WTC11 (cell line): ENCODE data around the gene INPP4B. TPM values are rescaled to one million over a fixed set of nuclear protein-coding genes. Genes with fewer than 3 reads are reported as not detected.

ENCODE experiments used
- ATAC-seq: fragments of 200-7000 bp; cut with Tn5 transposase; 2 replicates; pipeline ENCODE4 v1.10.0; 2021; ENCODE audit warnings: mild to moderate bottlenecking, moderate library complexity
- CTCF ChIA-PET: fragments of 300-600 bp; sonication (Branson Sonifier 250); formaldehyde crosslinking; loops from one replicate; lab custom pipeline; 2021; ENCODE audit warnings: antibody characterized with exemption; lab: Charles Lee
- POLR2A ChIA-PET: fragments of 350-600 bp; sonication (Branson Sonifier 250); formaldehyde crosslinking; loops from one replicate; lab custom pipeline; 2021; ENCODE audit warnings: antibody characterized with exemption; lab: Charles Lee
- DNase-seq: peaks from one replicate; pipeline ENCODE4 v3.0.0; 2021; ENCODE audit warnings: low spot score
- H3K27ac Mint-ChIP-seq: 2 replicates; pipeline ENCODE4 v1.8.0; 2021; ENCODE audit warnings: mixed read lengths
- H3K27me3 Mint-ChIP-seq: 2 replicates; pipeline ENCODE4 v1.8.0; 2021; ENCODE audit warnings: low read depth, mild to moderate bottlenecking, moderate library complexity, mixed read lengths
- H3K36me3 Mint-ChIP-seq: 2 replicates; pipeline ENCODE4 v1.8.0; 2021; ENCODE audit warnings: mixed read lengths
- H3K4me1 Mint-ChIP-seq: 2 replicates; pipeline ENCODE4 v1.8.0; 2022; ENCODE audit warnings: mixed read lengths
- H3K4me3 Mint-ChIP-seq: 2 replicates; pipeline ENCODE4 v1.8.0; 2021; ENCODE audit warnings: mild to moderate bottlenecking, moderate library complexity, mixed read lengths
- H3K9me3 Mint-ChIP-seq: 2 replicates; pipeline ENCODE4 v1.8.0; 2021; ENCODE audit warnings: mixed read lengths
- IRF2 ChIP-seq: sonication (generic); formaldehyde crosslinking; IDR thresholded peaks from 2 replicates; pipeline ENCODE4 v1.8.0; 2022; ENCODE audit warnings: low read depth, missing genetic modification reagents, borderline replicate concordance
- NR1H2 ChIP-seq: sonication (generic); formaldehyde crosslinking; IDR thresholded peaks from 2 replicates; pipeline ENCODE4 v1.9.0; 2021; ENCODE audit warnings: mild to moderate bottlenecking, moderate library complexity, missing genetic modification reagents
- PRRX2 ChIP-seq: fragments of 250-450 bp; sonication (Bioruptor Pico); IDR thresholded peaks from 2 replicates; pipeline ENCODE4 v1.8.0; 2021; ENCODE audit warnings: mild to moderate bottlenecking
- TCF7 ChIP-seq: sonication (generic); formaldehyde crosslinking; IDR thresholded peaks from 2 replicates; pipeline ENCODE4 v1.8.0; 2022; ENCODE audit warnings: mild to moderate bottlenecking, low read depth, missing genetic modification reagents, moderate library complexity
- TEAD1 ChIP-seq: sonication (generic); formaldehyde crosslinking; IDR thresholded peaks from 2 replicates; pipeline ENCODE4 v1.8.0; 2022; ENCODE audit warnings: mild to moderate bottlenecking, missing genetic modification reagents
- ZNF263 ChIP-seq: sonication (generic); formaldehyde crosslinking; IDR thresholded peaks from 2 replicates; pipeline ENCODE4 v1.8.1; 2022; ENCODE audit warnings: low read depth, mild to moderate bottlenecking, moderate library complexity, missing genetic modification reagents
- ZNF423 ChIP-seq: fragments of 250-450 bp; sonication (Bioruptor Pico); IDR thresholded peaks from 2 replicates; pipeline ENCODE4 v2.1.2; 2022; ENCODE audit warnings: mild to moderate bottlenecking, moderate library complexity
- total RNA-seq: library from RNA; stranded (reverse); gene quantifications from 3 replicates; pipeline ENCODE4 v1.2.3, GENCODE V29; 2021
- TF ChIP-seq, protein P1 (sequence below): sonication (generic); formaldehyde crosslinking; IDR thresholded peaks from 2 replicates; pipeline ENCODE4 v1.8.1; 2023; ENCODE audit warnings: mild to moderate bottlenecking, missing genetic modification reagents
- TF ChIP-seq, protein P2 (sequence below): sonication (generic); formaldehyde crosslinking; IDR thresholded peaks from 2 replicates; pipeline ENCODE4 v1.8.1; 2022; ENCODE audit warnings: mild to moderate bottlenecking, moderate library complexity, missing genetic modification reagents
- TF ChIP-seq, protein P3 (sequence below): sonication (generic); formaldehyde crosslinking; IDR thresholded peaks from 2 replicates; pipeline ENCODE4 v1.8.0; 2023; ENCODE audit warnings: mild to moderate bottlenecking, missing genetic modification reagents
- TF ChIP-seq, protein P4 (sequence below): sonication (generic); formaldehyde crosslinking; IDR thresholded peaks from 2 replicates; pipeline ENCODE4 v1.8.1; 2023; ENCODE audit warnings: mild to moderate bottlenecking, missing genetic modification reagents
- TF ChIP-seq, protein P5 (sequence below): fragments of 250-450 bp; sonication (Bioruptor Pico); IDR thresholded peaks from 2 replicates; pipeline ENCODE4 v1.9.0; 2021; ENCODE audit warnings: moderate library complexity, mild to moderate bottlenecking, inconsistent platforms, borderline replicate concordance
- TF ChIP-seq, protein P6 (sequence below): fragments of 200-600 bp; IDR thresholded peaks from 2 replicates; pipeline ENCODE4 v1.8.0; 2022; ENCODE audit warnings: antibody characterized with exemption
- TF ChIP-seq, protein P7 (sequence below): sonication (generic); formaldehyde crosslinking; IDR thresholded peaks from 2 replicates; pipeline ENCODE4 v1.8.0; 2022; ENCODE audit warnings: mild to moderate bottlenecking, missing genetic modification reagents
- TF ChIP-seq, protein P8 (sequence below): sonication (generic); formaldehyde crosslinking; IDR thresholded peaks from 2 replicates; pipeline ENCODE4 v1.8.1; 2023; ENCODE audit warnings: mild to moderate bottlenecking, missing genetic modification reagents, moderate library complexity

The INPP4B gene
- total RNA-seq, 1 experiment from 2014 or later: 0.92 TPM

DNA sequence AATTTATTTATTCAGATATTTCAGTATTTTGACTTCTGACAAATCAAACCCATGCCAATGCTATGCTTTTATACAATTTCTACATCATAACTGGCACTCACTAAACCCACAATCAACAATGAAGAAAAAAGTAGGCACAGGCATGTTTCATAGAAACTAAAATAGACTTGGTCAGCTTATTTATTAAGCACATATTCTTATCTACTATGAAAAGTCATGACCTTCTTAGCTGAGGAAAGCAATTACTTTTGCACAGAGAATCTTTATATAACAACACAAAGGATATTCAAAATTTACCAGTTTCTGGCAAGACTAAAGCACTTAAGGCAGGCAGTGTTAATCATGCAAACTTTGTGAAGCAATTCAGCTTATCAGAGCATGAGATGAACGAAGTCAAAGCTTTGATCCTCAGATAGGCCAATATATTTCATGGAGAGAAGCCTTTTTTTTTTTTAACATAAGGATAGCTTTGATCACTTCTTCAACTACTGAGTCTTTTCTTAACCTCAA lies 490.6 kb downstream of the INPP4B start:
- TF ChIP-seq, protein P1, sequence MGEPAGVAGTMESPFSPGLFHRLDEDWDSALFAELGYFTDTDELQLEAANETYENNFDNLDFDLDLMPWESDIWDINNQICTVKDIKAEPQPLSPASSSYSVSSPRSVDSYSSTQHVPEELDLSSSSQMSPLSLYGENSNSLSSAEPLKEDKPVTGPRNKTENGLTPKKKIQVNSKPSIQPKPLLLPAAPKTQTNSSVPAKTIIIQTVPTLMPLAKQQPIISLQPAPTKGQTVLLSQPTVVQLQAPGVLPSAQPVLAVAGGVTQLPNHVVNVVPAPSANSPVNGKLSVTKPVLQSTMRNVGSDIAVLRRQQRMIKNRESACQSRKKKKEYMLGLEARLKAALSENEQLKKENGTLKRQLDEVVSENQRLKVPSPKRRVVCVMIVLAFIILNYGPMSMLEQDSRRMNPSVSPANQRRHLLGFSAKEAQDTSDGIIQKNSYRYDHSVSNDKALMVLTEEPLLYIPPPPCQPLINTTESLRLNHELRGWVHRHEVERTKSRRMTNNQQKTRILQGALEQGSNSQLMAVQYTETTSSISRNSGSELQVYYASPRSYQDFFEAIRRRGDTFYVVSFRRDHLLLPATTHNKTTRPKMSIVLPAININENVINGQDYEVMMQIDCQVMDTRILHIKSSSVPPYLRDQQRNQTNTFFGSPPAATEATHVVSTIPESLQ: no peak
- TF ChIP-seq ZNF263 (CRISPR knock-in tag) (no peak), IRF2 (no peak), NR1H2 (CRISPR knock-in tag) (no peak), PRRX2 (CRISPR knock-in tag) (no peak), ZNF423 (CRISPR knock-in tag) (no peak), TEAD1 (CRISPR knock-in tag) (no peak), TCF7 (CRISPR knock-in tag) (no peak)
- TF ChIP-seq, protein P2, sequence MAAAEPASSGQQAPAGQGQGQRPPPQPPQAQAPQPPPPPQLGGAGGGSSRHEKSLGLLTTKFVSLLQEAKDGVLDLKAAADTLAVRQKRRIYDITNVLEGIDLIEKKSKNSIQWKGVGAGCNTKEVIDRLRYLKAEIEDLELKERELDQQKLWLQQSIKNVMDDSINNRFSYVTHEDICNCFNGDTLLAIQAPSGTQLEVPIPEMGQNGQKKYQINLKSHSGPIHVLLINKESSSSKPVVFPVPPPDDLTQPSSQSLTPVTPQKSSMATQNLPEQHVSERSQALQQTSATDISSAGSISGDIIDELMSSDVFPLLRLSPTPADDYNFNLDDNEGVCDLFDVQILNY (CRISPR knock-in tag): no peak
- TF ChIP-seq, protein P3, sequence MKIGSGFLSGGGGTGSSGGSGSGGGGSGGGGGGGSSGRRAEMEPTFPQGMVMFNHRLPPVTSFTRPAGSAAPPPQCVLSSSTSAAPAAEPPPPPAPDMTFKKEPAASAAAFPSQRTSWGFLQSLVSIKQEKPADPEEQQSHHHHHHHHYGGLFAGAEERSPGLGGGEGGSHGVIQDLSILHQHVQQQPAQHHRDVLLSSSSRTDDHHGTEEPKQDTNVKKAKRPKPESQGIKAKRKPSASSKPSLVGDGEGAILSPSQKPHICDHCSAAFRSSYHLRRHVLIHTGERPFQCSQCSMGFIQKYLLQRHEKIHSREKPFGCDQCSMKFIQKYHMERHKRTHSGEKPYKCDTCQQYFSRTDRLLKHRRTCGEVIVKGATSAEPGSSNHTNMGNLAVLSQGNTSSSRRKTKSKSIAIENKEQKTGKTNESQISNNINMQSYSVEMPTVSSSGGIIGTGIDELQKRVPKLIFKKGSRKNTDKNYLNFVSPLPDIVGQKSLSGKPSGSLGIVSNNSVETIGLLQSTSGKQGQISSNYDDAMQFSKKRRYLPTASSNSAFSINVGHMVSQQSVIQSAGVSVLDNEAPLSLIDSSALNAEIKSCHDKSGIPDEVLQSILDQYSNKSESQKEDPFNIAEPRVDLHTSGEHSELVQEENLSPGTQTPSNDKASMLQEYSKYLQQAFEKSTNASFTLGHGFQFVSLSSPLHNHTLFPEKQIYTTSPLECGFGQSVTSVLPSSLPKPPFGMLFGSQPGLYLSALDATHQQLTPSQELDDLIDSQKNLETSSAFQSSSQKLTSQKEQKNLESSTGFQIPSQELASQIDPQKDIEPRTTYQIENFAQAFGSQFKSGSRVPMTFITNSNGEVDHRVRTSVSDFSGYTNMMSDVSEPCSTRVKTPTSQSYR (CRISPR knock-in tag): no peak
- TF ChIP-seq, protein P4, sequence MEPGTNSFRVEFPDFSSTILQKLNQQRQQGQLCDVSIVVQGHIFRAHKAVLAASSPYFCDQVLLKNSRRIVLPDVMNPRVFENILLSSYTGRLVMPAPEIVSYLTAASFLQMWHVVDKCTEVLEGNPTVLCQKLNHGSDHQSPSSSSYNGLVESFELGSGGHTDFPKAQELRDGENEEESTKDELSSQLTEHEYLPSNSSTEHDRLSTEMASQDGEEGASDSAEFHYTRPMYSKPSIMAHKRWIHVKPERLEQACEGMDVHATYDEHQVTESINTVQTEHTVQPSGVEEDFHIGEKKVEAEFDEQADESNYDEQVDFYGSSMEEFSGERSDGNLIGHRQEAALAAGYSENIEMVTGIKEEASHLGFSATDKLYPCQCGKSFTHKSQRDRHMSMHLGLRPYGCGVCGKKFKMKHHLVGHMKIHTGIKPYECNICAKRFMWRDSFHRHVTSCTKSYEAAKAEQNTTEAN (CRISPR knock-in tag): no peak
- TF ChIP-seq, protein P5, sequence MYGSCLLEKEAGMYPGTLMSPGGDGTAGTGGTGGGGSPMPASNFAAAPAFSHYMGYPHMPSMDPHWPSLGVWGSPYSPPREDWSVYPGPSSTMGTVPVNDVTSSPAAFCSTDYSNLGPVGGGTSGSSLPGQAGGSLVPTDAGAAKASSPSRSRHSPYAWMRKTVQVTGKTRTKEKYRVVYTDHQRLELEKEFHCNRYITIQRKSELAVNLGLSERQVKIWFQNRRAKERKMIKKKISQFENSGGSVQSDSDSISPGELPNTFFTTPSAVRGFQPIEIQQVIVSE (CRISPR knock-in tag): no peak
- TF ChIP-seq, protein P6, sequence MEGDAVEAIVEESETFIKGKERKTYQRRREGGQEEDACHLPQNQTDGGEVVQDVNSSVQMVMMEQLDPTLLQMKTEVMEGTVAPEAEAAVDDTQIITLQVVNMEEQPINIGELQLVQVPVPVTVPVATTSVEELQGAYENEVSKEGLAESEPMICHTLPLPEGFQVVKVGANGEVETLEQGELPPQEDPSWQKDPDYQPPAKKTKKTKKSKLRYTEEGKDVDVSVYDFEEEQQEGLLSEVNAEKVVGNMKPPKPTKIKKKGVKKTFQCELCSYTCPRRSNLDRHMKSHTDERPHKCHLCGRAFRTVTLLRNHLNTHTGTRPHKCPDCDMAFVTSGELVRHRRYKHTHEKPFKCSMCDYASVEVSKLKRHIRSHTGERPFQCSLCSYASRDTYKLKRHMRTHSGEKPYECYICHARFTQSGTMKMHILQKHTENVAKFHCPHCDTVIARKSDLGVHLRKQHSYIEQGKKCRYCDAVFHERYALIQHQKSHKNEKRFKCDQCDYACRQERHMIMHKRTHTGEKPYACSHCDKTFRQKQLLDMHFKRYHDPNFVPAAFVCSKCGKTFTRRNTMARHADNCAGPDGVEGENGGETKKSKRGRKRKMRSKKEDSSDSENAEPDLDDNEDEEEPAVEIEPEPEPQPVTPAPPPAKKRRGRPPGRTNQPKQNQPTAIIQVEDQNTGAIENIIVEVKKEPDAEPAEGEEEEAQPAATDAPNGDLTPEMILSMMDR: no peak
- TF ChIP-seq, protein P7, sequence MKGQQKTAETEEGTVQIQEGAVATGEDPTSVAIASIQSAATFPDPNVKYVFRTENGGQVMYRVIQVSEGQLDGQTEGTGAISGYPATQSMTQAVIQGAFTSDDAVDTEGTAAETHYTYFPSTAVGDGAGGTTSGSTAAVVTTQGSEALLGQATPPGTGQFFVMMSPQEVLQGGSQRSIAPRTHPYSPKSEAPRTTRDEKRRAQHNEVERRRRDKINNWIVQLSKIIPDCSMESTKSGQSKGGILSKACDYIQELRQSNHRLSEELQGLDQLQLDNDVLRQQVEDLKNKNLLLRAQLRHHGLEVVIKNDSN (CRISPR knock-in tag): no peak
- TF ChIP-seq, protein P8, sequence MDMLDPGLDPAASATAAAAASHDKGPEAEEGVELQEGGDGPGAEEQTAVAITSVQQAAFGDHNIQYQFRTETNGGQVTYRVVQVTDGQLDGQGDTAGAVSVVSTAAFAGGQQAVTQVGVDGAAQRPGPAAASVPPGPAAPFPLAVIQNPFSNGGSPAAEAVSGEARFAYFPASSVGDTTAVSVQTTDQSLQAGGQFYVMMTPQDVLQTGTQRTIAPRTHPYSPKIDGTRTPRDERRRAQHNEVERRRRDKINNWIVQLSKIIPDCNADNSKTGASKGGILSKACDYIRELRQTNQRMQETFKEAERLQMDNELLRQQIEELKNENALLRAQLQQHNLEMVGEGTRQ: no peak
- TF ChIP-seq, all 79 proteins: peak for 0
- no peaks in the 10 kb centered on the region for H3K9me3 Mint-ChIP-seq
- H3K27me3 Mint-ChIP-seq: peaks cover 5% of the 10 kb centered on the region; the same call in 1 of the 2 replicates
- CTCF ChIA-PET: interaction anchor here (0.6 to 1.4 kb wide), 2 partner anchors 17 to 212 kb away, joined by 3 to 5 read pairs; no protein-coding TSS in a partner anchor
- no peak overlapping the region for H3K27ac Mint-ChIP-seq
- ATAC-seq: no peak
- H3K36me3 Mint-ChIP-seq: no peaks in the 10 kb centered on the region
- peaks cover 24% of the 10 kb centered on the region for H3K4me1 Mint-ChIP-seq
- DNase-seq: no peak
- no peak overlapping the region for H3K4me3 Mint-ChIP-seq
- POLR2A ChIA-PET: no interaction called here
